H1 (cell line): ENCODE data around the gene GABRG3. TPM values are rescaled to one million over a fixed set of nuclear protein-coding genes. Genes with fewer than 3 reads are reported as not detected.

ENCODE experiments used
- ASH2L ChIP-seq: fragments of 200-600, 300-600 bp; sonication (generic); IDR thresholded peaks from one replicate; pipeline ENCODE4 v1.7.1; 2017; ENCODE audit warnings: low read length
- CBX8 ChIP-seq: fragments of 300-800, 300-1000 bp; sonication (generic); IDR thresholded peaks from 2 replicates; pipeline ENCODE4 v1.7.1; 2016; ENCODE audit warnings: low read depth, low read length, borderline replicate concordance
- CTBP2 ChIP-seq: IDR thresholded peaks from 2 replicates; pipeline ENCODE4 v1.7.0; 2011; ENCODE audit warnings: borderline replicate concordance, mild to moderate bottlenecking, moderate library complexity, mixed read lengths, low read length; ENCODE audit not compliant: insufficient read depth, insufficient read length
- CTCF ChIP-seq, 3 experiments: IDR thresholded peaks; 1 replicate in 2 of 3; 2 replicates in 1 of 3; pipeline versions ENCODE4 v1.5.1 to v1.6.1; 2011; ENCODE audit warnings: low read length in 3 of 3, mild to moderate bottlenecking in 3 of 3, inconsistent platforms in 2 of 3, low read depth in 1 of 3, moderate library complexity in 1 of 3; ENCODE audit not compliant: insufficient read depth in 1 of 3; ENCODE audit errors: control extremely low read depth in 1 of 3
- EP300 ChIP-seq, 2 experiments: IDR thresholded peaks; 1 replicate in 1 of 2; 2 replicates in 1 of 2; pipeline ENCODE4 v1.6.1; 2011 to 2012; ENCODE audit warnings: low read depth in 2 of 2, low read length in 2 of 2, mild to moderate bottlenecking in 2 of 2, borderline replicate concordance in 1 of 2, inconsistent platforms in 1 of 2, moderate library complexity in 1 of 2
- POLR2AphosphoS5 ChIP-seq: IDR thresholded peaks from 2 replicates; pipeline ENCODE4 v1.6.1; 2011; ENCODE audit warnings: low read depth, low read length
- SUZ12 ChIP-seq: fragments of 200-600 bp; sonication (generic); IDR thresholded peaks from 2 replicates; pipeline ENCODE4 v1.6.1; 2012; ENCODE audit warnings: mild to moderate bottlenecking, inconsistent platforms, low read length, moderate library complexity, mixed read lengths
- TBP ChIP-seq: IDR thresholded peaks from 2 replicates; pipeline ENCODE4 v1.6.1; 2011; ENCODE audit warnings: low read depth, low read length, improper control_type of control experiment
- polyA plus RNA-seq, 7 experiments: library from polyadenylated mRNA; depleted of rRNA in 3 of 7; stranded (reverse) in 5 of 7; unstranded in 2 of 7; fragments of >200 nt in 5 of 7; fragments of 200-250 nt in 2 of 7; gene quantifications; 1 replicate in 5 of 7; 2 replicates in 1 of 7; 4 replicates in 1 of 7; pipeline versions ENCODE4 v1.2.1 to v1.2.3, GENCODE V29; 2011 to 2013; ENCODE audit warnings: missing spikeins in 2 of 7, mixed read lengths in 2 of 7
- total RNA-seq: library from RNA; stranded (reverse); fragmentation: NEBNext Ultra II Directional; extraction: Animal tissue kit (Norgen Biotek cat#: 25700); gene quantifications from 2 replicates; pipeline ENCODE4 v1.2.1, GENCODE V29; 2021

The GABRG3 gene
- total and polyA plus RNA-seq, 2 of the 8 experiments (the other 6 are each of a cell fraction or from before 2014, with no cell fraction given): 0.17 to 0.80 TPM

DNA sequence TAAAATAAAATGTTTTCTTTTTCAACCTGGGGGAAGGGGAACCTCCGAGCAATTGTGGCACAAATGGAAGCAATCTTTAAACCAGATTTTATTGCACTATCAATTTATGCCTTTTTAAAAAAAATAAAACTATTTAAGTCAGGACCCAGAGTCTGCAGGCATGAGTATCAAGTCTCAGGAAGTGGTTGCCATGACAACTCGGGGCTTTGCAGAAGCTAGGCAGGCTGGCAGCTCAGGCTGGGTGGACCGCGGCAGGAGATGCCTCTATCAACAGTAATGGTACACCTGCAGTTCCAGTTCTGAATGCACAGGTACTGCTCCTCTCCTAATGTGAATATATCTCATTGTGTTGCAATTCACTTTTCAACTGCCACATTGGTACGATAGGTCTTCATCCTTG lies 447.7 kb downstream of the GABRG3 start (continued):
- TF ChIP-seq EP300 (IDR thresholded peaks at IDR 0.05; ENCODE audit: borderline replicate concordance in 1 of 2, low read depth in 2 of 2, low read length in 2 of 2): no peak
- TF ChIP-seq SUZ12: no peak
- no peak for TF ChIP-seq CTBP2
- TF ChIP-seq CTCF (IDR thresholded peaks at IDR 0.05; ENCODE audit: control extremely low read depth in 1 of 3, insufficient read depth in 1 of 3, low read depth in 1 of 3, low read length in 3 of 3): no peak
- no peak for TF ChIP-seq CBX8
- no peak for TF ChIP-seq ASH2L
- TF ChIP-seq TBP: no peak
- no peak for TF ChIP-seq POLR2AphosphoS5
